ENCODE results near the gene PPP1R14C.
A peak's percentile ranks its signal among the peaks of the same experiment; 100 is the strongest.
"Not testable (repeated sequence)": the region's sequence is repeated elsewhere in the genome, so short reads cannot be mapped to it uniquely, and the experiment has no call there.

PPP1R14C gene, protein sequence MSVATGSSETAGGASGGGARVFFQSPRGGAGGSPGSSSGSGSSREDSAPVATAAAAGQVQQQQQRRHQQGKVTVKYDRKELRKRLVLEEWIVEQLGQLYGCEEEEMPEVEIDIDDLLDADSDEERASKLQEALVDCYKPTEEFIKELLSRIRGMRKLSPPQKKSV

DNA sequence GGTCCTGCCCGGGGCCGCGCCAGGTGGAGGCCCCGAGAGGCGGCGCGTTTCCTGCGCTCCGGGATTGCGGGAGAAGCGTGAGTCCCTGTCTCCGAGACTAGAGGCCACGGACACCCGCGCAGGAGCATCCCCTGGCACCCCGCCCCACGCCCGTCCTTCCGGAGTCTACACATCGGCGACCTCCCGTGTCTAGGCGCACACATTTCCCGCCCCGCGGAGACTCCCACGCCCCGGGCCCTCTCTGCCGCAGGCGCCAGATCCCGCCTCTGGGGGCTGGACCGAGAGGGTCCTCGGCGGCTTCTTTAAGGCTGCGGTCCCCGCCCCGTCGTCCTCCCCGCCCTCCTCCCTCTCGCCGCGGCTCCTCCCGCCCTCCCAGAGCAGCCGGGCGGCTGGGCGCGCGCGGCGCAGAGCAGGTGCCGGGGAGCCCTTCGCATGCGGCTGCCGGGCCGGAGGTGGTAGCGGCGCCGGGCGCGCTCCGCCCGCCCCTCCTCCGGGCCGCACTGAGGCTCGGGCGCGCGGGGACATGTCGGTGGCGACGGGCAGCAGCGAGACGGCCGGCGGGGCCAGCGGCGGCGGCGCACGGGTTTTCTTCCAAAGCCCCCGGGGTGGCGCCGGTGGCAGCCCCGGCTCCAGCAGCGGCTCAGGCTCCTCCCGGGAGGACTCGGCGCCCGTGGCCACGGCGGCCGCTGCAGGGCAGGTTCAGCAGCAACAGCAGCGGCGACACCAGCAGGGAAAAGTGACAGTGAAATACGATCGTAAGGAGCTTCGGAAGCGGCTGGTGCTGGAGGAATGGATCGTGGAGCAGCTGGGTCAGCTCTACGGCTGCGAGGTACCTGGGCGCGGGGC is at the start of gene PPP1R14C:
Gene PPP1R14C (plus strand): TSS at position 375 of the 846 bp plus-strand sequence. CDS start 149 bp downstream, at position 524.
- peak; percentile 16 for DNase-seq

DNA sequence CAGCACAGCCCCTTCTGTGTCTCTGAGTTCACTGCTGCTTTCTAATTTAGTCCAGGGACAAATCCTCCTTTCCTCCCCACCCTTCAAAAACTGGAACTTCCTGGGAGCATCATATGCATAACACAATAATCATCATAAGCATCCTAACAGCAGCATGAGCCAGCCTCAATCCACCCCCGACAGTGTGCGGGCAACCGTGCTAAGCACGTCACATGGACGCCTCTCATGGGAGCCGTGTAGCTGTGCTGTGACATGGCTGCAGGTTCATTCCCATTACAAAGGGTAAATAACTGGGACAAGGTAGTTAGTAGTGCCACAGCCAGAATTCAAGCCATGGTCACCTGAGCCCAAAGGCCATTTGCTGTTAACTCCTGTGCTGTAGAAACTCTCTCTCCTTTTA is 49.4 kb upstream of the PPP1R14C start:
- DNase-seq: no peak

DNA sequence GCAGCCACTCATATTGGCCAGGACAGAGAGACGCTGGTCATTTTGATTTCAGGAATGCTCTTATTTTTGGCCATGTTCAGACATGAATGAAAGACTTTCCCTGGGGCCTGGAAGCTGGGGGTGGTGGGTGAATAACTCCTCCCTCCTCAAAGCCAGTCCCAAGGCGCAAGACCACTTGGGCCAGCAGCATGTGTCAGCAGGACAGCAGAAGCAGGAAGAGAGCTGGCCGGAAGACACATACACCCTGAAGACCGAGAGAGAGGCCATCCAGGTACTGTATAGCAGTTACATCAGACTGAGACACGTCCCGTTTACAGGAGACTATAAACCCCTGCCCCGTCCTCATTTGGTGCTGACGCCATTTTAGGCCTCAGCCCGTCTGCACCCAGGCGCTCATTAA is 44.7 kb upstream of the PPP1R14C start:
- DNase-seq: no peak

DNA sequence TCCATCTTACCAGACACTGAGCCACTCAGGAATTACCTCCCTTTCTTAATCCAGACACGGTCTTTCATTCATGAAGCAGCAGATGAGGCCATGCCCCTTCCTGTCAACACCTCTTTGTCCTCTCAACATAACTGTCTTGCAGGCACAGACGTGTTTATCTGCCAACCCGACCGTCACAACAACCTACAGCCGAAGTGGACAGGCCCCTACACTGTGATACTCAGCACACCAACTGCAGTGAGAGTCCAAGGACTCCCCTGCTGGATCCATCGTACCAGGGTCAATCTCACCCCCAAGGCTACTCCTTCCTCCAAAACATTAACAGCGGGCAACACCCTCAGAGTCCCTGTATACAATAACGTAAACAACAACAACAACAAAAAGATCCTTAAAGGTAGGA is 43.3 kb upstream of the PPP1R14C start:
- DNase-seq: no peak

DNA sequence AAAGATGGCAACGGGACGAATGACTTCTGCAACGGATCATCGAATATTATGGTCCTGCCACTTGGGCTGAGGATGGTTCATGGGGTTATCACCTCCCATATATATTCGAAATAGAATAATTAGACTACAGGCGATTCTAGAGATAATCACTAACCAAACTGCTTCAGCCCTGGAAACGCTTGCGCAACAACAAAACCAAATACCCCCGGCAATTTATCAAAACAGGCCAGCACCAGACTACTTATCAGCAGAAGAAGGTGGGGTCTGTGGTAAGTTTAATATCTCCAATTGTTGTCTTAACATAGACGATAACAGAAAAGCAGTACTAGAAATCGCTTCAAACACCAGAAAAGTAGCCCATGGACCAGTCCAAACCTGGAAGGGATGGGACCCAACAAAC is 42.9 kb upstream of the PPP1R14C start:
- DNase-seq: no peak

DNA sequence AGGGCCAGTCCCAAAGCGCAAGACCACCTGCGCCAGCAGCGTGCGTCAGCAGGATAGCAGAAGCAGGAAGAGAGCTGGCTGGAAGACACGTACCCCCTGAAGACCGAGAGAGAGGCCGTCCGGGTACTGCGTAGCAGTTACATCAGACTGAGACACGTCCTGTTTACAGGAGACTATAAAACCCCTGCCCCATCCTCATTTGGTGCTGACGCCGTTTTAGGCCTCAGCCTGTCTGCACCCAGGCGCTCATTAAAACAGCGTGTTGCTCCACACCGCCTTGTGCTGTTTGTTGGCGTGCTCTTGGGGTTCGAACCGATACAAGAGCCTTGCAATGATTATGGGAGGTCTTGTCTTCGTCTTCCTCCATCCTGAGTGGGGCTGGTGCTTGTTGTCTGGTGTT is 42.1 kb upstream of the PPP1R14C start:
- DNase-seq: no peak

DNA sequence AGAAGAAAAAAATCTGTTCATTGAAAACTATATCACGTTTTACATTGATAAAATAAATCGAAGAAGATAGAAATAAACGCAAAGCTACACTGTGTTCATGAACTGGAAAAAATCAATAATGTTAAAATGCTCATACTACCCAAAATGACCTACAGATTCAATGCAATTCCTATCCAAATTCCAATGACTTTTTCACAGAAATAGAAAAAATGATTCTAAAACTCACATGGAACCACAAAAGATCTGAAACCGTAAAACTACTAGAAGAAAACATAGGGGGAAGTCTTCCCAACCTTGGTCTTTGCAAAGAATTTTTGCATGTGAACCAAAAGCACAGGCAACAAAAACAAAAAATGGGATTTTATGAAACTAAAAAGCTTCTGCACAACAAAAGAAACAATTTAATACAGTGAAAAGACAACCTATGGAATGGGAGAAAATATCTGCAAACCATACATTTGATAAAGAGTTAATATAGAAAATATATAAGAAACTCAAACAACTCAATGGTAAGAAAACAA is 40.0 kb upstream of the PPP1R14C start:
- no peak for DNase-seq

DNA sequence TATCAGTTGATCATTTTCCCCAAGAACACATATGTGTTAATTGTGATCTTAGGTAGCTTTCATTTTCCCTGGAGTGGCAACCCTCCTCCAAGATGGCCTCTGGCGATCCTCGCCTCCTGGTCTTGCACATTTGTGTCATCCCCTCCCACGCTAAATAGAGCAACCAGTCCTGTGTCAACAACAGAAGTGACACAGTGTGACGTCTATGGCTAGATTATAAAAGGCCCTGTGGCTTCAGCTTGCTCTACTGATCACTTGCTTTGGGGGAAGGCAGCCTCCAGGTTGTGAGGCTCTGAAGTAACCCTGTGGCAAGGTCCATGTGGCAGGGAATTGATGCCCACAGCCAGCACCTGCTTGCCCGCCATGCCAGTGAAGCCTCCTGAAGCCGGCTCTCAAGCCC is 30.6 kb upstream of the PPP1R14C start:
- no peak for DNase-seq

DNA sequence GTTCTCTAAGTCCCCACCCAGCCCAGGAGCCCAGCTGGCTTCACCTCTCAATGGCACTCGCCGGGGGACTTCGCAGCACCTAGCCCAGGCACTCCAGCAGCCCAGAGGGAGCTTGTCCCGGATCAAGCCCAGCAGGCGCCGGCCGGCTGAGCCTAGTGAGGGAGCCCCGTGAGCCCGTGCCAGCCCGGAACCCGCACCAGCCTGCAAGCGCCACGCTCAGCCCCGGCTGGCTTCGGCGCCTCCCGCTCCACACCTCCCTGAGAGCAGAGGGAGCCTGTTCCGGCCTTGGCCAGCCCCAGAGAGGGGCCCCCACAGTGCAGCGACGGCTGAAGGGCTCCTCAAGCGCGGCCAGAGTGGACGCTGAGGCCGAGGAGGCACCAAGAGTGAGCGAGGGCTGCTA is 27.1 kb upstream of the PPP1R14C start:
- DNase-seq: no peak

DNA sequence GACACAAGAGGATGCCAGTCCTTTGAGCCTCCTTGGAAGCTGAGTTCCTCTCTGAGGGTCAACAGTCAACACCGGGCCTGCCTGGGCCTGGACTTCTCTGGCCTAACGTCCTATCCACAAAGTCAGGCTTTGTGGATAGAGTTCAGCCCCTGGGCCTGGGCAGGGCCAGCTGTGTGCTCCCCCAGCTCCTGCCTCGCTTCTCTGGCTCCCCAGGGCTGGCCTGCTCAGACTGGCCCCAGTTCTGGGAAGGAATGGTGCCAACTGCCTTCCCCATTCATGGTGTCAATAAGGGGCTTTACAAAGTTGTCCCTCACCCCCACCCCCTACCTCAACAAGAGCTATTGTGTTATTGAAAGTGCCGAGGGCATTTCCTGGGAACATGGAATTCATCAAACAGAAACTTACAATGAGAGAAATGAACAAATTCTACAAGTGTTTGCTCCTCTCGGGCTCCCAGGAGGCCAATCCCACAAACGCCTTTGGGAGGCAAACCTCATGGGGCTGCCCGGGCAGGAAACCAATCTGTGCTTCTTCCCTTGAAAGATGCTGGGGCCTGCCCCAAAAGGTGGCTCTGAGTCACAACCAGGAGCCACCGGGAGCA is 26.5 kb upstream of the PPP1R14C start:
- DNase-seq: no peak

DNA sequence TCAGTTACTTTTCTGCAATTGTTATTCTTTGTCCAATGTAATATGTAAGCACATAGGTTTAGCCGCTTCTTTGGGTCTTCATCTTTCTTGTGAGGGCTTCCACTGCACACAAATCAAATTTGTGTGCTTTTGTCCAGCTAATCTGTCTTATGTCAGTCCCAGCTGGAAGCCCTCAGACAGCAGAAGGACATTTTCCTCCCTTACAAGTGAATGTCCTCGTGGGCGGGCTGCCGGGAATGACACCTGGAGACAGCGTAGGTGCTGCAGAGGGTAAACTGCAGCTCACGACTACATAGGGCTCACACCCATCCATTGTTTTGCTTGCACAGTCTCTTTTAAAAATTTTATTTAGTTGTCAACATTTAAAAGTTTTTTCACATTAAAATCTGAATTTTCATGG is 24.6 kb upstream of the PPP1R14C start:
- no peak for DNase-seq

DNA sequence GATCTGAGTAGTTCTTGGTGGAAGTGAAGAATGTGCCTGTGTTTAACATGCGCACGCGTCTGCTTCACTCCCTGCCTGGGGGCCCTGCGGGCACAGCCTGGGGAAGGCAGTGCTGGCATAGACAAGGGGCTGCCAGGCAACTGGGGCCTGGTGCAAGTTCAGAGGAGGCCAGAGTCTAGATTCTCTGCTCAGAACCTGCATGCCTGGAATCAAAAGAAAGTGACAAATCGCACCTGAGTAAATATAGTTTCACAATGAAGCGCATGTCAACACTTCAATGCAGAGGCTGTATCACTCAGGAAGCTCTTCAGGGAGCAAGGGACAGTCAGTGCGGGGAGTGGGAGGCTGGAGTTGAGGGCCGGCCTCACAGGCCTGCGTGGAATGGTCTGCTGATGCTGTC is 24.2 kb upstream of the PPP1R14C start:
- no peak for DNase-seq

DNA sequence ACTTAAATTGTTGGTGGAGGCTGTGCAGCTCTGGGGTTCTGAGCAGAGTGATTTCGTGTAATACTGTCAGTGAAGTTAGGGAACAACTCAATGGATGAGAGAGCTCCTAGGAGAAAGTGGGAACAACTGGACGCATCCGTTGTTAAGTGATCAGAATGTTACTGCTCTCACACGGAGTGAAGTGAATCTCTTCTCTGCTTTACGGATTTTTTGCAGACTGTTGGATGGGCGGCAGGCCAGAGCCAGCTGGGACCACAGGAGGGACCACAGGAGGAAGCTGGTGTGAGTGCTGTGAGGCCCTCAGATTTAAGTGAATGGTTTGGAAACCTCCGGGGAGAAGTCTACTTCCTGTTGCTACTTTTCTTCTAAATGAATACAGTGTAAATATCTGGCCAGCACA is 23.7 kb upstream of the PPP1R14C start:
- DNase-seq: peak; percentile 22

DNA sequence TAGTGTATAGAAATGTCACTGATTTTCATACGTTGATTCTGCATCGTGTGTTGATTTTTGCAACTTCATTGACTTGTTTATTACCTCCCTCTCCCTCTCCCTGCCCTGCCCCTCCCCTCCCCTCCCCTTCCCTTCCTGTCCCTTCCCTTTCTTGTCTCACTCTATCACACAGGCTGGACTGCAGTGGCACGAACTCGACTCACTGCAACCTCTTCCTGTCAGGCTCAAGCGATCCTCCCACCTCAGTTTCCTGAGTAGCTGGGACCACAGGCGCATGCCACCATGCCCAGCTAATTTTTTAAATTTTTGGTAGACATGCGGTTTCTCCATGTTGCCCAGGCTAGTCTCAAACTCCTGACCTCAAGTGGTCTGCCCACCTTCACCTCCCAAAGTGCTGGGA is 19.2 kb upstream of the PPP1R14C start:
- no peak for DNase-seq

DNA sequence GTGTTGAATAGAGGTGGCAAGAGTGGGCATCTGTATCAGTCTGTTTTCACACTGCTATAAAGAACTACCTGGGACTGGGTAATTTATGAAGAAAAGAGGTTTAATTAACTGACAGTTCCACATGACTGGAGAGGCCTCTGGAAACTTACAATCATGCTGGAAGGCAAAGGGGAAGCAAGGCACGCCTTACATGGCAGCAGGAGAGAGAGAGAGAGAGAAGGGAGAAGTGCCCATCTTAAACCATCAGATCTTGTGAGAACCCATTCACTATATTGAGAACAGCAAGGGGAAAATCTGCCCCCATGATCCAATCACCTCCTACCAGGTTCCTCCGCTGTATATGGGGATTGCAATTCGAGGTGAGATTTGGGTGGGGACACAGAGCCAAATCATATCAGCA is 18.6 kb upstream of the PPP1R14C start:
- no peak for DNase-seq

DNA sequence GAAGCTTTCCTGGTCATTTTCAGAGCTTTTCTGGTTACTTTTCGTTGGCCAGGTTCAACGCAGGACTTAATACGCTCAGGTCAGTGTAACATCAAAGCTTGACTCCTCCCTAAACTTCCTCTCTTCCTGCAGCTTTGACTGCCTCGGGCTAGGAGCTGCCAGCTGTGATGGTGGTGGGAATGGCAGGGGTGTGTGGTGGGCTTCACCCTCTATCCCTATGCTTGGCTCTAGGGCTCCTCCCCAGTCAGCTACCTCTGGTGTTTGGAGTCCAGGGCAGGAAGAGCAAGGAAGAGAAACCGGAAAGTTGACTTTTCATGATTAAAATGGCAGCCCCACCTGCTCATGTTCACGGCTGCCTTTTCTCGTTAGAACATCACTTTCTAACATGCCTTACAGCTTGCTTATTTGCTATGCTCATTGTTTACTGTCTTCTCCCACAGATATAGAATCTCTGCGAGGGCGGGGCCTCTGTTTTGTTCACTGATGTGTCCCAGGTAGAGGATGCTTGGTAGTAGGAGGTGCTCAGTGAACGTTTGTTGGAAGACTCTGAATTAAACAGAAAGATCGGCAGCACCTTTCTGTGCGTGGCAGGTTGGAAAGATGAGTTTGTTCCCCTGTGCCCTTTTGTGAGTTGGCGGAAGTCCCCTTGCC is 16.1 kb upstream of the PPP1R14C start:
- no peak for DNase-seq

DNA sequence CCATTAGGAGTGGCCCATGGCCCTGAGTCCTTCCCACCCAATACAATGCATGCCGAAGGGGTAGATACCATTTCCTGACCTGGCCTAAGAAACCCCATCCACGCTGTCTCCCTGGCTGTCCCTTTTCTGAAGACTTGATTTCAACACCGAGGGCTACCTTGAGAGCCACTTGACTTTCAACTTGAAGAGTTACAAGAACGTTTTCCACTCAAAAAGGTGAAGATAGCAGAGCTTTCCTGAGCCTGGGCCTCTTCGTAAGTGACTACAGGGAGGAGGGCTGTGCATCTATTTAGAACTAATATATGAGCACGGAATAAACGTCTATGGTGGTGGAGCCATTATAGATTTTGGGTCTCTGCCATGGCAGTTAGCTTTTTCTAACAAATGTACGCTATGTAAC is 14.4 kb upstream of the PPP1R14C start:
- no peak for DNase-seq

DNA sequence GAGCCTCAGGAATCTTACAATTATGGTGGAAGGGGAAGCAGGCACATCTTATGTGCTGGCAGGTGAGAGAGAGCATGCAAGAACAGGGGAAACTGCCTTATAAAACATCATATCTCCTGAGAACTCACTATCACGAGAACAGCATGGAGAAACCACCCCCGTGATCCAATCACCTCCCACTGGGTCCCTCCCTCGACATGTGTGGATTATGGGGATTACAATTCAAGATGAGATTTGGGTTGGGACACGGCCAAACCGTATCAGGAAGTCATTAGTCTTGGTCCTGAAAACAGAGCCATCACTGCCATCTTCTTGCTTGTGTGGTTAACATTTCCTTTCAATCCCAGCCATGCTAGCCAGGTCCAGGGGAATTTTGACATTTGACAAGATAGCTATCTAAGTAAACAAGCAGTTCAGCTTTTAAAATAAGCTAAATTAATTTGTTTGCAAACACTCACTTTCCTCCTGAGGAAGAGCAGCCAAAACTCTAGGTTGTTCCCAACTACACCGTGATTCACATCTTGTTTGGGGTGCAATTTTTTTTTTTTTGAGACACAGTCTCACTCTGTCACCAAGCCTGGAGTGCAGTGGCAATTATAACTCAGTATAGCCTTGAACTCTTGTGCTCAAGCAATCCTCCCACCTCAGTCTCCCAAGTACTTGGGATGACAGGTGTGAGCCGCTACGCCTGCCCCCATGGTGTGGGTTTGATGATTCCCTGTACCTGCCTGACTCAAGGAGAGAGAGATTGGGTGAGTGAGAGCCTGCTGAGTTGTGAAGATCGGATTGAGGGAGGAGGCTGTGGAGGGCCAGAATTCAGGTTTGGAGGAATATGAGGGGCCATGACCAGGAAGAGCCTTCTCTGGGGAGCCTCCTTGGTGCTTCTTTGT is 13.0 kb upstream of the PPP1R14C start:
- DNase-seq: no peak

DNA sequence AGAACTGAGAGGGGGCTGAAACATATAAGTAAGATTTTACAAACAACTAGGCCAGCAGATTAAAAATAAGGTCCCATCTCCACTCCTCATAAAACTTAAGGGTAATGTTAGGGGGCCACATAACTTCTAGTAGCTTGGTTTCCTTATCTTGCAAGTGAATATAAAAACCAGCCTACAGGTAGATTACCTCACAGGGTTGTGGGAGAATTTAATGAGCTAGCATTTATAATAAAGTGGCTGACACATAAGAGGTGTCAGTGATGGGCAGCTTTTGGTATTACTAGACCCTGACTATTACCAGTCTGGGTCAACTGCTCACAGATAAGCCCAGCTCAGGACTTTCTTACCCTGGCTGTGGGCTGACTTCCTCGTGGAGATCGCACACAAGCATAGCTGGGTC is 9.2 kb upstream of the PPP1R14C start:
- no peak for DNase-seq

DNA sequence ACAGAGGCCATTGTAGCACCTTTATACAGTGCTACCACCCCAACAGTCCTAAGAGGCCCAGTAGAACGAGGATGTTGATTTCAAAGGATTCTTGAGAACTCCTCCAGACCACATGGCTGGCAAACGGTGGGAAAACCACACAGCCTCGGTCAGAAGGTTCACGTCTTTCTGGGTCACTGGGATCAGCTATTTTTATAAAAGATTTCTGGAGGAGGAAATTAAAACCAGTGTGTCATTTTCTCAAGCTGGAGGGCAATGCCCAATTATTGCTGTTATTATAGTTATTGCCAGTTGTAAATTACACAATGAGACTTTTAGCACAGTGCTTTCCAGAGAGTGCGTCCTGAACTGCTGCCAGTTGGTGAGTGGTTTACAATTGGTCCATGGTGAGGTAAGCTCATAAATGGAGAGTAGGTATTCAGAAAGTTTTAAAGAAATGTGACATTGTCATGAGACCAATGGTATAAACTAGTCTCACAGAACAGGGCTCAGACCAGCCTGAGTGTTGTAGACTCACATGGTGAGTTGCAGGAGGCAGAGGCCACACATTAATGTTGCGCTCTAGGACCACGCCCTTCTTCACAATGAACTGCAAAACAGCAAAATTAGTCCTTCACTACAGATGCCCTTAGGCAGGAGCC is 8.4 kb upstream of the PPP1R14C start:
- no peak for DNase-seq

DNA sequence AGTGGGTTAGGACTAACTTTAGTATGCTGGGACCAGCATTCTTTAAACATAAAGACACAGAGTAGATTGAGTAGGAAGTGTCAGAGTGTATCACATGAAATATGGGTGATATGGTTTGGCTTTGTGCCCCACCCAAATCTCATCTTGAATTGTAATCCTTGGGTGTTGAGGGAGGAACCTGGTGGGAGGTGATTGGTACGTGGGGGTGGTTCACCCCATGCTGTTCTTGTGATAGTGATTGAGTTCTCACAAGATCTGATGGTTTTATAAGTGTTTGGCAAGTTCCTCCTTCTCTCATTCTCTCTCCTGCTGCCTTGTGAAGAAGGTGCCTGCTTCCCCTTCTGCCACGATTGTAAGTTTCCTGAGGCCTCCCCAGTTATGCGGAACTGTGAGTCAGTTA is 5.1 kb upstream of the PPP1R14C start:
- DNase-seq: not testable (repeated sequence)

DNA sequence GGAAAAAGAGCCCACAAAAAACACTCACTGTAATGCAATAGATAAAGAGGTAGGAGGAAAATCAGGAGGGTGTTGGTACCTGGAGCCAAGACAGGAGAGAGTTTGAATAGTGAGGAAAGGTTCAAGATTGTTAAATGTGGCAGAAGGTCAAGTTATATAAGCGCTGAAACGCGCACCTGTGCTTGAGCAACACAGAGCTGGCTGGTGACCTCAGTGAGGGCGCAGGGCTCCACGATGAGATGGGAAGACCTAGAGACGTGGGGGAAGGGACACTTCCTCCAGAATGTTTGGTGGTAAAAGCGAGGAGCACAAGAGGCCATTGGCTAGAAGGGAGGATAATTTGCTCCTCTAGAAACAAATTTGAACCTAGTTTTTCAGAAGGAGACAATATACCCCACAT is 4.2 kb upstream of the PPP1R14C start:
- no peak for DNase-seq

All from fibroblast of skin of right biceps (primary cell).